Measurements from ENCODE around the gene GNAO1.

The GNAO1 gene

GRCh38 chr16:56384074-56384721 is 192.9 kb downstream of the GNAO1 start:
- Histone ChIP-seq H3K27ac (ENCODE audit: extremely low read depth, low read depth, low read length) (no peak overlapping the region), H3K4me1 (ENCODE audit: control insufficient read depth, insufficient read depth, low read length) (no peaks in the 10 kb centered on the region), H3K36me3 (ENCODE audit: control insufficient read depth in 2 of 2, insufficient read depth in 1 of 2, low read length in 2 of 2) (peaks cover 20 to 97% of the 10 kb centered on the region in 2 experiments; a peak in 2 of 3 replicates), H3K9me3 (ENCODE audit: control insufficient read depth, insufficient read depth, low read depth, low read length) (no peaks in the 10 kb centered on the region), H3K4me3 (ENCODE audit: low read depth, low read length) (no peak overlapping the region)
- no peak for TF ChIP-seq ZNF239 (tag by site-specific recombination; IDR thresholded peaks at IDR 0.05)
- no peak for TF ChIP-seq ZNF48 (tag by site-specific recombination; IDR thresholded peaks at IDR 0.05)
- TF ChIP-seq ZNF561 (tag by site-specific recombination; IDR thresholded peaks at IDR 0.05; ENCODE audit: borderline replicate concordance), result no peak
- no peak for TF ChIP-seq ATF2 (tag by site-specific recombination; IDR thresholded peaks at IDR 0.05; ENCODE audit: low read depth)
- no peak for TF ChIP-seq ZNF664 (tag by site-specific recombination; IDR thresholded peaks at IDR 0.05)
- TF ChIP-seq ZNF23 (tag by site-specific recombination; IDR thresholded peaks at IDR 0.05; ENCODE audit: borderline replicate concordance), result no peak
- TF ChIP-seq ZNF114 (tag by site-specific recombination; IDR thresholded peaks at IDR 0.05), result no peak
- TF ChIP-seq INSM2 (tag by site-specific recombination; IDR thresholded peaks at IDR 0.05), result no peak
- no peak for TF ChIP-seq WT1 (tag by site-specific recombination; IDR thresholded peaks at IDR 0.05)
- TF ChIP-seq ZNF785 (tag by site-specific recombination; IDR thresholded peaks at IDR 0.05), result no peak
- POLR2A ChIA-PET, result interaction anchor here (1.6 to 1.8 kb wide), 2 partner anchors 28 to 69 kb away, joined by 4 to 7 read pairs; no protein-coding TSS in a partner anchor
- CTCF ChIA-PET, result interaction anchor here (1.2 to 2.1 kb wide), 3 partner anchors 28 to 52 kb away, joined by 3 to 11 read pairs (median 6); no protein-coding TSS in a partner anchor

- POLR2A ChIA-PET, result no interaction called here
- H3K9me3 ChIP-seq (ENCODE audit: control insufficient read depth, insufficient read depth, low read depth, low read length), result no peaks in the 10 kb centered on the region
- peaks cover 8 to 90% of the 10 kb centered on the region in 2 experiments; a peak in 2 of 3 replicates for H3K36me3 ChIP-seq (ENCODE audit: control insufficient read depth in 2 of 2, insufficient read depth in 1 of 2, low read length in 2 of 2)
- TF ChIP-seq PRDM4 (tag by site-specific recombination; IDR thresholded peaks at IDR 0.05) (no peak), ZNF658 (tag by site-specific recombination; IDR thresholded peaks at IDR 0.05) (no peak), PRDM2 (tag by site-specific recombination; IDR thresholded peaks at IDR 0.05; ENCODE audit: borderline replicate concordance) (no peak), AEBP2 (tag by site-specific recombination; IDR thresholded peaks at IDR 0.05; ENCODE audit: borderline replicate concordance) (no peak), ZNF530 (tag by site-specific recombination; IDR thresholded peaks at IDR 0.05; ENCODE audit: low read depth) (no peak), ELK4 (IDR thresholded peaks at IDR 0.05; ENCODE audit: borderline replicate concordance, low read depth, low read length) (no peak), ZNF433 (tag by site-specific recombination; IDR thresholded peaks at IDR 0.05; ENCODE audit: low read depth) (no peak), ZNF664 (tag by site-specific recombination; IDR thresholded peaks at IDR 0.05) (no peak), ZNF48 (tag by site-specific recombination; IDR thresholded peaks at IDR 0.05) (no peak), ZNF391 (tag by site-specific recombination; IDR thresholded peaks at IDR 0.05; ENCODE audit: borderline replicate concordance, low read depth) (no peak)
- H3K4me1 ChIP-seq (ENCODE audit: control insufficient read depth, insufficient read depth, low read length), result no peaks in the 10 kb centered on the region
- CTCF ChIA-PET, result no interaction called here
- no peak overlapping the region for H3K27ac ChIP-seq (ENCODE audit: extremely low read depth, low read depth, low read length)
- H3K4me3 ChIP-seq (ENCODE audit: low read depth, low read length), result no peak overlapping the region
These were observed 196.1 kb downstream of the GNAO1 start for GRCh38 chr16:56387396-56387795.

Data from HEK293 (cell line).